ENCODE measurements around the gene LCNL1. TPM values are rescaled to one million over a fixed set of nuclear protein-coding genes. Genes with fewer than 3 reads are reported as not detected.

LCNL1 gene
- polyA plus RNA-seq, 1 donor = 0.09 TPM

- no peak for DNase-seq
- Histone ChIP-seq H3K9me3 (ENCODE audit: control insufficient read depth, low read depth, low read length) (peaks cover 28% of the 10 kb centered on the region), H3K4me1 (ENCODE audit: control insufficient read depth, insufficient read depth, low read length) (peaks cover 27% of the 10 kb centered on the region), H3K27me3 (ENCODE audit: control insufficient read depth, insufficient read depth, low read length) (no peaks in the 10 kb centered on the region), H3K36me3 (ENCODE audit: control insufficient read depth, insufficient read depth, low read length) (peaks cover 46% of the 10 kb centered on the region), H3K27ac (ENCODE audit: low read length) (no peak overlapping the region), H3K4me3 (ENCODE audit: low read length) (no peak overlapping the region)
- WGBS (ENCODE audit: insufficient coverage, low lambda C conversion rate) = no CpG with 5 or more reads among the region's 60 CpGs
Measured at GRCh38 chr9:136942112-136942880, 40.5 kb upstream of the LCNL1 start.

DNA sequence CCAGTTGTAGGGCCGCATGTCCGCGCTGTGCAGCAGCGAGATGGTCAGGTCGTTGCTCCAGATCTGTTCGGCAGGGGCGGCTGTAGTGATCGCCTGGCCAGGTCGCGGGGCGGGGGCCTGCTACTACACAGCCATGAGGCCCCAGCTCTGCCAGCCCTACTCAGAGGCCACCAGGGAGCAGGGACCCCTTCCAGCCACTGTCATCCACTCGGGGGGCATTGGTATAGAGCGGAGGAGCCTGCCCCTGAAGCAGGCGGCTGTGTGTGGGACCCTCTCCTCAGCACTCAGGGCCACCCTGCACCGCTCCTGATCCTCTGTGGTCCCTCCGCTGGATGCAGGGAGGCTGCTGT is 39.9 kb upstream of the LCNL1 start:
- Histone ChIP-seq H3K4me3 (ENCODE audit: low read length) (peak overlapping the region; percentile 98), H3K36me3 (ENCODE audit: control insufficient read depth, insufficient read depth, low read length) (peaks cover 43% of the 10 kb centered on the region), H3K27me3 (ENCODE audit: control insufficient read depth, insufficient read depth, low read length) (no peaks in the 10 kb centered on the region), H3K27ac (ENCODE audit: low read length) (no peak overlapping the region), H3K9me3 (ENCODE audit: control insufficient read depth, low read depth, low read length) (peaks cover 23% of the 10 kb centered on the region), H3K4me1 (ENCODE audit: control insufficient read depth, insufficient read depth, low read length) (peaks cover 30% of the 10 kb centered on the region)
- no peak for DNase-seq
- no CpG with 5 or more reads among the region's 16 CpGs for WGBS (ENCODE audit: insufficient coverage, low lambda C conversion rate)

DNA sequence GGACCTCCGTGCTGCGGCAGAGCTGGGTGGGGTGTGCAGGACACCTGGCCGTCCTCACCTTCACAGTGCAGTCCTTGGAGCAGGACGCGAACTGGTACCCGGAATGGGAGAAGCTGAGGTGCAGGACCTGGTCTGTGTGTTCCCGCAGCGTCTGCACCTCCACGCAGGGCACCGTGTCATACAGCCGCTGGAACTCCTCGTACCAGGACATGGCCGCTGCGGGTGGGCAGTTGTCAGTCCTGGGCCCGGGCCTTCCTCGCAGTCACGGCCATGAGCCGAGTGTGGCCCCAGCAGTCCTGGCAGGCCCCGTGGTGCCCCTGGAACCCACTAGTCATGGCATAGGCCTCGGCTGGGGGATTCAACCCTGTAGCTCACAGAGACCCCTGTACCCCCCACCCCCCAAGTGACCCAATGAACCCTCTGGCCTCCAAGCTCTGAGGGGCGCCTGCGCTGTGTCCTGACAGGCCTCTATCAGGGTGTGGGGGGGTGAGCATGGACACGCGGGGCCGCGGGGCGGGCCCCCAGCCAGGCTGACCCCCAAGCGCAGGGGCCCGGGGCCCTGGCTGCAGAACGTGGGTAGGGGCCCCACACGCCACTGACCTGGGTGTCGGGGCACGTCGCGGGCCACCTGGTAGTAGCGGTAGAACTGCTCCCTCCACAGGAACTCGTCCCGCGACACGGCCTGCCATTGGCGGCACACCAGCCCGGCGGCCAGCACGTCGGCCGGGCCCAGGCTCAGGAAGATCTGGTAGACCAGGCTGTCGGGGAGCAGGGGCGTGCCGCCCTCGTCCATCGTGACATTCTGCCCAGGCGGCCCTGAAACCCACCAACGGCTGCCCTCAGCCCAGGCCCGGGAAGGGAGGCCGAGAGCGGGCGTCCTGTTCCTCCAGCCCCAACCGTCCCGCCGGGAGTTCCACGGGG is 39.2 kb upstream of the LCNL1 start:
- Histone ChIP-seq H3K4me3 (ENCODE audit: low read length) (peak overlapping the region; percentile 98), H3K27me3 (ENCODE audit: control insufficient read depth, insufficient read depth, low read length) (no peaks in the 10 kb centered on the region), H3K36me3 (ENCODE audit: control insufficient read depth, insufficient read depth, low read length) (peaks cover 43% of the 10 kb centered on the region), H3K27ac (ENCODE audit: low read length) (peak overlapping the region; percentile 55), H3K9me3 (ENCODE audit: control insufficient read depth, low read depth, low read length) (peaks cover 23% of the 10 kb centered on the region), H3K4me1 (ENCODE audit: control insufficient read depth, insufficient read depth, low read length) (peaks cover 35% of the 10 kb centered on the region)
- no peak for DNase-seq
- no CpG with 5 or more reads among the region's 61 CpGs for WGBS (ENCODE audit: insufficient coverage, low lambda C conversion rate)

GRCh38 chr9:136944212-136944518 is 38.6 kb upstream of the LCNL1 start:
- Histone ChIP-seq H3K36me3 (ENCODE audit: control insufficient read depth, insufficient read depth, low read length) (peaks cover 42% of the 10 kb centered on the region), H3K4me1 (ENCODE audit: control insufficient read depth, insufficient read depth, low read length) (peaks cover 39% of the 10 kb centered on the region), H3K9me3 (ENCODE audit: control insufficient read depth, low read depth, low read length) (peaks cover 23% of the 10 kb centered on the region), H3K27ac (ENCODE audit: low read length) (peak overlapping the region; percentile 55), H3K27me3 (ENCODE audit: control insufficient read depth, insufficient read depth, low read length) (no peaks in the 10 kb centered on the region), H3K4me3 (ENCODE audit: low read length) (peak overlapping the region; percentile 98)
- DNase-seq = no peak
- WGBS (ENCODE audit: insufficient coverage, low lambda C conversion rate) = no CpG with 5 or more reads among the region's 45 CpGs

DNA sequence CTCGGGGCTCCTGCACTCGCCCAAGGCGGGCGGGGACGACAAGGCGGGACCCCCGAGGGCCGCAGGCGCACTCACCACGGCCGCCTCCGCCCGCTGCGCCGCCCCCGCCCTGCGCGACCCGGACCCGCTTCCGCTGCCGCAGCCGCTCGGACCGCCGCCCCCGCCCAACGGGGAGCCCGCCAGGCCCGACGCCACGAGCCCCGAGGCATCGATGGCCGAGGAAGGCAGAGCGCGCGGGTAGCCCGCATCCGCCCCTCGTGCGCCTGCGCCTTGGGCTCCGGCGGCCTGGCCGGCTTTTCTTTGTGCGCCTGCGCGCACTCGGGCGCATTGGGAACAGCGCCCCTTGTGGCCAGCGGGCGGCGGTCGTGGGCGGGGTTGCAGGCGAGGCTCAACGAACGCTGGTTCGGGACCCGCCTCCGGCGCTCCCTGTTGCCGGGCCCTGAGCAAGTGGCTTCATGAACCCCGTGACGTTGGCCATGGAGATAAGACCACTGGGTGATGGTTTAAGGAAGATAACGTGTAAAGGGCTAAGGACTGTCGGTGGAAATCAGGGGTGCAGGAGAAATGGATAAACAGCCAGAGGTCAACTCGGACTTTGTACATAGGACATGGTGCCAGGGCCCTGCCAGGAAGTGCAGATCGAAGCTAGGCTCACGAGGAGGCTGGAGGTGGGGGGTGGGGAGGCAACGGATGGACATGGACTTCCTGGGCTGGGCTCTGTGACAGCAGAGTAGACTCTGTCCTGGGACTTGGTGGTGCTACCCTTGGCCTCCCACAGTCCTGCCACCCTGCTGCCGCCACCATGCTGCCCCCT is 38.1 kb upstream of the LCNL1 start, which contains the start of the genes C8G and FBXW5:
Gene C8G, plus strand, starts transcription at position 725 of the 814 bp plus-strand sequence. Its CDS starts 78 bp downstream, at position 803.
Gene FBXW5, minus strand, starts transcription at position 220 of the 814 bp plus-strand sequence. CDS start 655 bp downstream, outside the sequence.
- WGBS (ENCODE audit: insufficient coverage, low lambda C conversion rate) = no CpG with 5 or more reads among the region's 74 CpGs
- peak; percentile 95 to 96 for DNase-seq
- Histone ChIP-seq H3K27ac (ENCODE audit: low read length) (peak within 1 kb of the TSS; percentile 73), H3K4me1 (ENCODE audit: control insufficient read depth, insufficient read depth, low read length) (peaks cover 41% of the 10 kb centered on the region), H3K4me3 (ENCODE audit: low read length) (peak within 1 kb of the TSS; percentile 98), H3K9me3 (ENCODE audit: control insufficient read depth, low read depth, low read length) (peaks cover 23% of the 10 kb centered on the region), H3K36me3 (ENCODE audit: control insufficient read depth, insufficient read depth, low read length) (peaks cover 36% of the 10 kb centered on the region), H3K27me3 (ENCODE audit: control insufficient read depth, insufficient read depth, low read length) (no peaks in the 10 kb centered on the region)

DNA sequence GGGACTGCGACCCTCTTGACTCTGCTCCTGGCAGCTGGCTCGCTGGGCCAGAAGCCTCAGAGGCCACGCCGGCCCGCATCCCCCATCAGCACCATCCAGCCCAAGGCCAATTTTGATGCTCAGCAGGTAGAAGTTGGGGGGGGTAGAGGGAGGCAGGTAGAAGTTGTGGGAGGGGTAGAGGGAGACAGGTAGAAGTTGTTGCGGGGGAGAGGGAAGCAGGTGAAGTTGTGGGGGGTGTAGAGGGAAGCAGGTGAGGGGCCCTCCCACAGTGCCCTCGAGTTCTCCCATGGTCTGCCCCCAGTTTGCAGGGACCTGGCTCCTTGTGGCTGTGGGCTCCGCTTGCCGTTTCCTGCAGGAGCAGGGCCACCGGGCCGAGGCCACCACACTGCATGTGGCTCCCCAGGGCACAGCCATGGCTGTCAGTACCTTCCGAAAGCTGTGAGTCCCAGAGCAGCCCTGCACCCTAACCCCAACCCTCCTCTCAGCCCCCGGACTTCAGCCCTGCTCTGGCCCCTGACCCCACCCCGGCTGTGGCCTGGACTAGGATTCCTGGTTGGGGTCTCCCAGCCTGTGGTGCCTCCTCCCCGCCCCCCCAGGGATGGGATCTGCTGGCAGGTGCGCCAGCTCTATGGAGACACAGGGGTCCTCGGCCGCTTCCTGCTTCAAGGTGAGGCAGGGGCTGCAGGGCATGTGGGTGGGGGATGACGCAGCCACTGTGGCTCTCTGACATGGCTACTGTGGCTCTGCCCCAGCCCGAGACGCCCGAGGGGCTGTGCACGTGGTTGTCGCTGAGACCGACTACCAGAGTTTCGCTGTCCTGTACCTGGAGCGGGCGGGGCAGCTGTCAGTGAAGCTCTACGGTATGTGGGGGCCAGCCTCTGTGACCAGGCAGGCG is 37.2 kb upstream of the LCNL1 start:
- no CpG with 5 or more reads among the region's 30 CpGs for WGBS (ENCODE audit: insufficient coverage, low lambda C conversion rate)
- Histone ChIP-seq H3K9me3 (ENCODE audit: control insufficient read depth, low read depth, low read length) (peaks cover 20% of the 10 kb centered on the region), H3K36me3 (ENCODE audit: control insufficient read depth, insufficient read depth, low read length) (peaks cover 27% of the 10 kb centered on the region), H3K27me3 (ENCODE audit: control insufficient read depth, insufficient read depth, low read length) (no peaks in the 10 kb centered on the region), H3K27ac (ENCODE audit: low read length) (peak overlapping the region; percentile 73), H3K4me1 (ENCODE audit: control insufficient read depth, insufficient read depth, low read length) (peaks cover 43% of the 10 kb centered on the region), H3K4me3 (ENCODE audit: low read length) (peak overlapping the region; percentile 8)
- DNase-seq = peak in 1 of 2 donors; percentile 46

DNA sequence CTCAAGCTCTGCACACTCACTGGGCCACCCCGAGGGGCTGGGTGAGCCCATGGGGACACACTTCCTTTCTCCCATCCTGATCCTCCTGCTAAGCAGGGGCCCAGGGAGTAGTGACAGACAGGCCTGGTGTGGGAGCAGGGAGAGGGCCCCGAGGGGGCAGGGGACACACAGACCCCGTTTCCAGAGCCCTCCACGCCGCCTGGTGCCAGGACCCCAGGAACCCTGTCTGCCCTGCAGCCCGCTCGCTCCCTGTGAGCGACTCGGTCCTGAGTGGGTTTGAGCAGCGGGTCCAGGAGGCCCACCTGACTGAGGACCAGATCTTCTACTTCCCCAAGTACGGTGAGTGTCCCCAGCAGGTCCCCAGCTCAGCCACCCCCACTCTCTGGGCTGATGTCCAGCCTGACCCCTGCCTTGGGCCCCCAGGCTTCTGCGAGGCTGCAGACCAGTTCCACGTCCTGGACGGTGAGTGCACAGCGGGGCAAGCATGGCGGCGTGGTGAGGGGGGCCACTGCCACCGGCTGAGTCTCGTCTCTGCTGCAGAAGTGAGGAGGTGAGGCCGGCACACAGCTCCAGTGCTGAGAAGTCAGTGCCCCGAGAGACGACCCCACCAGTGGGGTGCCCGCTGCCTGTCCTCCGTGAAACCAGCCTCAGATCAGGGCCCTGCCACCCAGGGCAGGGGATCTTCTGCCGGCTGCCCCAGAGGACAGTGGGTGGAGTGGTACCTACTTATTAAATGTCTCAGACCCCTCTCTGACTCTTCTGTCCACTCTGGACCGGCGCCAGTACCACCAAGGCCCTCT is 36.4 kb upstream of the LCNL1 start:
- Histone ChIP-seq H3K36me3 (ENCODE audit: control insufficient read depth, insufficient read depth, low read length) (peaks cover 20% of the 10 kb centered on the region), H3K27me3 (ENCODE audit: control insufficient read depth, insufficient read depth, low read length) (no peaks in the 10 kb centered on the region), H3K4me1 (ENCODE audit: control insufficient read depth, insufficient read depth, low read length) (peaks cover 52% of the 10 kb centered on the region), H3K27ac (ENCODE audit: low read length) (peak overlapping the region; percentile 73), H3K9me3 (ENCODE audit: control insufficient read depth, low read depth, low read length) (peaks cover 13% of the 10 kb centered on the region), H3K4me3 (ENCODE audit: low read length) (no peak overlapping the region)
- no CpG with 5 or more reads among the region's 27 CpGs for WGBS (ENCODE audit: insufficient coverage, low lambda C conversion rate)
- DNase-seq = no peak

- Histone ChIP-seq H3K9me3 (ENCODE audit: control insufficient read depth, low read depth, low read length) (peaks cover 5% of the 10 kb centered on the region), H3K4me1 (ENCODE audit: control insufficient read depth, insufficient read depth, low read length) (peaks cover 60% of the 10 kb centered on the region), H3K27ac (ENCODE audit: low read length) (peak overlapping the region; percentile 99), H3K36me3 (ENCODE audit: control insufficient read depth, insufficient read depth, low read length) (peaks cover 11% of the 10 kb centered on the region), H3K27me3 (ENCODE audit: control insufficient read depth, insufficient read depth, low read length) (no peaks in the 10 kb centered on the region), H3K4me3 (ENCODE audit: low read length) (no peak overlapping the region)
- no peak for DNase-seq
- whole genome bisulfite sequencing (ENCODE audit: insufficient coverage, low lambda C conversion rate) = no CpG with 5 or more reads among the region's 26 CpGs
Measured at GRCh38 chr9:136947028-136947891, 35.5 kb upstream of the LCNL1 start.
